ENCODE measurements around the gene SHC1. TPM values are rescaled to one million over a fixed set of nuclear protein-coding genes. Genes with fewer than 3 reads are reported as not detected.
A peak's percentile ranks its signal among the peaks of the same experiment; 100 is the strongest.
"Not testable (repeated sequence)": the region's sequence is repeated elsewhere in the genome, so short reads cannot be mapped to it uniquely, and the experiment has no call there.

The SHC1 gene
- total RNA-seq, 1 donor, result 22.2 TPM

GRCh38 chr1:155002464-155003226, 32.1 kb upstream of the SHC1 start, which contains the start of gene ZBTB7B:
Gene ZBTB7B (plus strand): TSS chr1:155002802. CDS start chr1:155014661, 11,859 bp downstream.
- Histone ChIP-seq H3K4me1 (ENCODE audit: insufficient read depth, low read length) (peaks cover 66% of the 10 kb centered on the region), H3K4me3 (ENCODE audit: low read length) (peak within 1 kb of the TSS; percentile 96), H3K27me3 (ENCODE audit: insufficient read depth, low read length) (no peaks in the 10 kb centered on the region), H3K9me3 (ENCODE audit: low read depth, low read length) (no peaks in the 10 kb centered on the region)

DNA sequence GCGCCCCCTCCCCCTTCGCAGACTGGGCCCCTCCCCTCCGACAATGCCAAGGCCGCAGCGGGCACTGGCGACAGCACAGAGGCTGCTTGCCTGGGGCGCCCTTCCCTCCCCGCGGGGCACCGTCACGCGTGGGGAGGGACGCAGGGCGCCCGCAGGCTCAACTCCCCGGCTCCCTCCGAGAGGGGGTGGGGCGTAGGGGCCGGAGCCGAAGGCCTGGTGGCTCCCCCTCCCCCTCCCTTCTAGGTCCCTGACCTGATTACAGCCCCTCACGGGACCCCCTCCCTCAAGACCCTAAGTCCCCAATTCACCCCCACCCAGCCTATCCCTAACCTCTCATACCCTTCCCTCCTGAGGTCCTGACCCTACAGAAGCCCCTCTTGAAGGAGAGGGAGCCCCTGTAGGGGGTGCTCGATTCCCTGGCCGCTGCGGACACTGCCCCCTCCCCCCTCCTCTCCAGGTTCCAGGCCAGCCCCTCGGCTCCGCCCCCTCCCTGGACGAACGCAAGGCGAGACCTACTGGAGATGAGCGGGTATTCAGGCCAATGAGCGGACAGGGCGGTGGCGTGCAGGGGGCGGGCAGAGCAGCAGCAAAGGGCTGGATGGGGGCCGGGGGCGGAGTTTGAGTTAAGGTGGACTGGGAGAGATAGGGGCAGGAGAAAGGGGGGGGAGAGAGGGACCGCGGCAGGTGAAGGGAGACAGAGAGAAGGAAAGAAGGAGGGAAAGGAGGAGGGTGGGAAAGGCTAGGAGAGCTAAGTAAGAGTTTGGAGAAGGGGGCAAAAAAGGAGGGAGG, 31.3 kb upstream of the SHC1 start:
- H3K27me3 ChIP-seq (ENCODE audit: insufficient read depth, low read length), result no peaks in the 10 kb centered on the region
- H3K9me3 ChIP-seq (ENCODE audit: low read depth, low read length), result no peaks in the 10 kb centered on the region
- peak overlapping the region; percentile 62 for H3K4me3 ChIP-seq (ENCODE audit: low read length)
- H3K4me1 ChIP-seq (ENCODE audit: insufficient read depth, low read length), result peaks cover 65% of the 10 kb centered on the region

- Histone ChIP-seq H3K4me3 (ENCODE audit: low read length) (peak overlapping the region; percentile 62), H3K27me3 (ENCODE audit: insufficient read depth, low read length) (no peaks in the 10 kb centered on the region), H3K4me1 (ENCODE audit: insufficient read depth, low read length) (peaks cover 61% of the 10 kb centered on the region), H3K9me3 (ENCODE audit: low read depth, low read length) (no peaks in the 10 kb centered on the region)
Measured at GRCh38 chr1:155001425-155001674, 30.8 kb upstream of the SHC1 start.

GRCh38 chr1:155000726-155001424, 30.3 kb upstream of the SHC1 start:
- no peaks in the 10 kb centered on the region for H3K9me3 ChIP-seq (ENCODE audit: low read depth, low read length)
- no peaks in the 10 kb centered on the region for H3K27me3 ChIP-seq (ENCODE audit: insufficient read depth, low read length)
- H3K4me3 ChIP-seq (ENCODE audit: low read length), result peak overlapping the region; percentile 62
- peaks cover 61% of the 10 kb centered on the region for H3K4me1 ChIP-seq (ENCODE audit: insufficient read depth, low read length)

DNA sequence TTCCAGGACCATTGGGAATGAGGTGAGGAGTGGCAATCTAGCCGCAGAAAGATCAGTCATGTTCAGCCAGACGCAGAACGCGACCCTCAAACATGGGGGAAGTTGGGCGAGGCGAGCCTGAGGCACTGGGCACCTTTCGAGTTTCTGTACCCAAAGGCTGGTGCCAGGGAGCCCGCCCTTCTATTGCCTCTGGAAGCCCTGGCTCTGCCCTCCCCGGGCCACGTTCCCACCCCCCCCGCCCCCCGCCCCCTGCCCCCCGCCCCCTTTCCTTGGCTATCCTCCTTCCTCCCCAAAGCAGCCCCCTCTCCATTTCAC, 29.8 kb upstream of the SHC1 start:
- Histone ChIP-seq H3K9me3 (ENCODE audit: low read depth, low read length) (no peaks in the 10 kb centered on the region), H3K4me3 (ENCODE audit: low read length) (peak overlapping the region; percentile 62), H3K27me3 (ENCODE audit: insufficient read depth, low read length) (no peaks in the 10 kb centered on the region), H3K4me1 (ENCODE audit: insufficient read depth, low read length) (peaks cover 59% of the 10 kb centered on the region)

GRCh38 chr1:154999571-155000410, 29.2 kb upstream of the SHC1 start:
- H3K4me1 ChIP-seq (ENCODE audit: insufficient read depth, low read length), result peaks cover 59% of the 10 kb centered on the region
- peak overlapping the region; percentile 32 for H3K4me3 ChIP-seq (ENCODE audit: low read length)

GRCh38 chr1:154998818-154999570, 28.4 kb upstream of the SHC1 start:
- no peak overlapping the region for H3K4me3 ChIP-seq (ENCODE audit: low read length)
- no peaks in the 10 kb centered on the region for H3K9me3 ChIP-seq (ENCODE audit: low read depth, low read length)
- no peaks in the 10 kb centered on the region for H3K27me3 ChIP-seq (ENCODE audit: insufficient read depth, low read length)
- H3K4me1 ChIP-seq (ENCODE audit: insufficient read depth, low read length), result peaks cover 52% of the 10 kb centered on the region

More at GRCh38 chr1:154999571-155000410, 29.2 kb upstream of the SHC1 start:
- no peaks in the 10 kb centered on the region for H3K9me3 ChIP-seq (ENCODE audit: low read depth, low read length)
- H3K27me3 ChIP-seq (ENCODE audit: insufficient read depth, low read length), result no peaks in the 10 kb centered on the region

GRCh38 chr1:154998201-154998780, 27.7 kb upstream of the SHC1 start:
- Histone ChIP-seq H3K4me3 (ENCODE audit: low read length) (no peak overlapping the region), H3K4me1 (ENCODE audit: insufficient read depth, low read length) (peaks cover 52% of the 10 kb centered on the region), H3K9me3 (ENCODE audit: low read depth, low read length) (no peaks in the 10 kb centered on the region), H3K27me3 (ENCODE audit: insufficient read depth, low read length) (no peaks in the 10 kb centered on the region)

- Histone ChIP-seq H3K9me3 (ENCODE audit: low read depth, low read length) (no peaks in the 10 kb centered on the region), H3K4me1 (ENCODE audit: insufficient read depth, low read length) (peaks cover 52% of the 10 kb centered on the region), H3K4me3 (ENCODE audit: low read length) (no peak overlapping the region), H3K27me3 (ENCODE audit: insufficient read depth, low read length) (no peaks in the 10 kb centered on the region)
Measured at GRCh38 chr1:154996966-154997701, 26.6 kb upstream of the SHC1 start.

- H3K9me3 ChIP-seq (ENCODE audit: low read depth, low read length); H3K27me3 ChIP-seq (ENCODE audit: insufficient read depth, low read length); H3K4me3 ChIP-seq (ENCODE audit: low read length): not testable (repeated sequence)
- H3K4me1 ChIP-seq (ENCODE audit: insufficient read depth, low read length), result peaks cover 48% of the 10 kb centered on the region
Measured at GRCh38 chr1:154995301-154995983, 24.9 kb upstream of the SHC1 start.

DNA sequence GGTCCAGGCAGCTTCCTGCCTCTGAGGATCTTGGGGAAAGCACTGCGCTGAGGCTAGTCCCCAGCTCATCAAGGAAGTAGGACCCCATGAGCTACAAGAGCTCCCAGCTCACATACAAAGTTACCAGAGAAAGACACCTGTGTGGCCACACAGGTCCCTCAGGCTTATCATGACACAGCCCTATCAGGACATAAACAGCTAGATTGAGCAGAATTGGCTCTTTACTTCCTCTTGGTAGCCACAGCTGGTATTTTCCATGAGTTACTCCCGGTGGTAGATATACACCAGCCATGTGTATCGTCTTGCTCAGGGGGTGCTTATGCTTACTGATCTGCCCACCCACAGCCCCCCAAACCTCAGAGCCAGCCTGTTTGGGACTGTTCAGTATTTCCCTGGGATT, 24.0 kb upstream of the SHC1 start:
- H3K4me3 ChIP-seq (ENCODE audit: low read length), result no peak overlapping the region
- peaks cover 40% of the 10 kb centered on the region for H3K4me1 ChIP-seq (ENCODE audit: insufficient read depth, low read length)
- no peaks in the 10 kb centered on the region for H3K9me3 ChIP-seq (ENCODE audit: low read depth, low read length)
- no peaks in the 10 kb centered on the region for H3K27me3 ChIP-seq (ENCODE audit: insufficient read depth, low read length)

DNA sequence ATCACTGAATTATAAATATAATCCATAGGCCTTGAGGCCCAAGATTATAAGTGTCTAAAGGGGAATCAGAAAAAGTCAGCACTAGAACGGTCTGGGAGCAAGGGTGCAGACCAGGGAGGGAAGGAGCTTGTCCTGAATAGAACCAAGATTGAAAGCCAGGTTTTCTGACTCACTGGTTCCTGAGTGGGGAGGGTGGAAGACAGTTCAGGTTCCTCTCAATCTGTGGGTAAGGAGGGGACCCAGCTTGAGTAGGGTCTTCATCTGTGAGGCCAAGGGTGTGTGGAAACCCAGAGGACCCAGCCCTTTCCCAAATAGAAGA, 23.7 kb upstream of the SHC1 start:
- peaks cover 37% of the 10 kb centered on the region for H3K4me1 ChIP-seq (ENCODE audit: insufficient read depth, low read length)
- H3K4me3 ChIP-seq (ENCODE audit: low read length), result no peak overlapping the region
- no peaks in the 10 kb centered on the region for H3K27me3 ChIP-seq (ENCODE audit: insufficient read depth, low read length)
- H3K9me3 ChIP-seq (ENCODE audit: low read depth, low read length), result no peaks in the 10 kb centered on the region

DNA sequence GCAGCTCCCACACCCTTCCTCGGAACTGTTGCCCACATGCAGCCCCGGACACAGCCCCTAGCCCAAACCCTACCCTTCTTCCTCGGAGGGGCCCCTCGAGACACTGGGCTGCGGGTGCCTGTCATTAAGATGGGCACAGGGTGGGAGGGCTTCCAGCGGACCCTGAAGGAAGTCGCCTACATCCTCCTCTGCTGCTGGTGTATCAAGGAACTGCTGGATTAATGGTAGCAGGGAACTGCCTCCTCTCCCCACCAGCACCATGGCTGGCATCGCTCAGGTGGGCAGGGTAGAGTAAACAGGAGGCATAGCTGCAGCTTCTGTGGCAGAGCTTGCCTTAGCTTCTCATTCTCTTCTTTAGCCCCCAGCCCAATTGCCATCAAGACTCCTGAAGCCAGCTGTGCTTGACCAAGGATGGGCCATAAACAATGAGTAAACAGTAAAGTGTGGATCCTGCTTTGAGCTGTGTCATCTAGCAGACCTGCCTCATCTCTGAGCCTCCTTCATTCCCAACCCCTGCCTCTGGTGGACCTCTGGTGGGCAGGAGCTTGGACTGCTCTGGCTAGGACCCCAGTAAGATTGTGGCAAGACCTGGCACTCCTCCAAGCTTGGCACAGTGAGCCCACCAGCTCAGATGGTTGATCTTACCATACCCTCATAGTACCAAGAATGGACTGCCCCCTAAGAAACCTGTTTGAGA, 23.2 kb upstream of the SHC1 start, which contains the start of gene LENEP:
Gene LENEP, plus strand, starts transcription at position 15 of the 697 bp plus-strand sequence. Its CDS starts 22 bp downstream, at position 37.
- Histone ChIP-seq H3K27me3 (ENCODE audit: insufficient read depth, low read length) (no peaks in the 10 kb centered on the region), H3K4me1 (ENCODE audit: insufficient read depth, low read length) (peaks cover 32% of the 10 kb centered on the region), H3K9me3 (ENCODE audit: low read depth, low read length) (no peaks in the 10 kb centered on the region), H3K4me3 (ENCODE audit: low read length) (no peak within 1 kb of the TSS)

Data from mononuclear cell (primary cell).